NCI-H446 (cell line): ENCODE results near the gene MID2.
"Not testable (repeated sequence)": the region's sequence is repeated elsewhere in the genome, so short reads cannot be mapped to it uniquely, and the experiment has no call there.

Experiments
- DNase-seq, 2 experiments: peaks; one replicate each; lab custom pipeline; 2025; lab: John Stamatoyannopoulos, UW

The MID2 gene

GRCh38 chrX:107825698-107826237 lies at the start of gene MID2:
MID2 (plus strand) TSS chrX:107825866; CDS start chrX:107826427, 561 bp downstream.
- no peak for DNase-seq

- peak; percentile 52 to 84 for DNase-seq
These were observed 48.8 kb upstream of the MID2 start for GRCh38 chrX:107776649-107777535.

GRCh38 chrX:107777536-107777832 lies 48.2 kb upstream of the MID2 start, which contains the start of gene NCBP2L:
NCBP2L (plus strand) TSS chrX:107777733; CDS start chrX:107794221, 16,488 bp downstream.
- DNase-seq: no peak

GRCh38 chrX:107780525-107780924 lies 45.1 kb upstream of the MID2 start:
- no peak for DNase-seq

GRCh38 chrX:107787827-107788226 lies 37.8 kb upstream of the MID2 start:
- no peak for DNase-seq

- no peak for DNase-seq
These were observed 21.2 kb upstream of the MID2 start for GRCh38 chrX:107804427-107804826.

GRCh38 chrX:107805179-107805578 lies 20.5 kb upstream of the MID2 start:
- DNase-seq: no peak

- not testable (repeated sequence) for DNase-seq
These were observed 15.6 kb upstream of the MID2 start for GRCh38 chrX:107810053-107810452.

- DNase-seq: no peak
These were observed 6.7 kb upstream of the MID2 start for GRCh38 chrX:107818900-107819521.

- no peak for DNase-seq
These were observed 2.6 kb upstream of the MID2 start for GRCh38 chrX:107823042-107823441.

- DNase-seq: no peak
These were observed 2.2 kb upstream of the MID2 start for GRCh38 chrX:107823456-107823855.

- DNase-seq: no peak
These were observed 768 bp downstream of the MID2 start for GRCh38 chrX:107826238-107827029.

- peak in 1 of 2 experiments; percentile 1 for DNase-seq
These were observed 1.6 kb downstream of the MID2 start for GRCh38 chrX:107827030-107827831.

GRCh38 chrX:107827852-107828251 lies 2.2 kb downstream of the MID2 start:
- no peak for DNase-seq

- DNase-seq: no peak
These were observed 4.2 kb downstream of the MID2 start for GRCh38 chrX:107829878-107830277.

- DNase-seq: no peak
These were observed 5.5 kb downstream of the MID2 start for GRCh38 chrX:107831071-107831730.

- DNase-seq: no peak
These were observed 8.9 kb downstream of the MID2 start for GRCh38 chrX:107834275-107835201.

GRCh38 chrX:107836958-107837357 lies 11.3 kb downstream of the MID2 start:
- DNase-seq: no peak

- DNase-seq: no peak
These were observed 15.3 kb downstream of the MID2 start for GRCh38 chrX:107840971-107841370.
